Islet of Langerhans (tissue), 1 donor: ENCODE measurements around the gene CAMK1D.

ENCODE experiments used
- FAIRE-seq: peaks from one replicate; lab custom pipeline; 2011; peaks lifted over from hg19 to GRCh38; lab: Jason Lieb, UNC

Gene CAMK1D

DNA sequence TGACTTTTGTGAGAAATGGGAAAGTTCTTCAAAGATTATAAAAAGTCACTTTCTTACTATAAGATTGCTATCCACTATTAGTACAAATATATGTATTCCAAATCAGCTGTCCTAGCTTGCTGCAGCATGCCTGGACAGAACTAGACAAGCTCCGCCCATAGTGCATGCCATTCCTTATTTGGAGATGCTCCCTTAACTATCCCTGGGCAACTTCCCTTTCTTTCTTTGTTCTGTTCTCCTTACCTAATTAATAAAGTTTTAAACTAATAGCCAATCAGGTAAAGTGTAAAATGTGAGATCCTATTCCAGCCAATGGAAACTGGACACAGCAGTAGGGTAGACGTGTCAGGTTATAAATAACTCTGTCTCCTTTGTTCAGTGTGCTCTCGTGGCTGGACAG, 281.9 kb downstream of the CAMK1D start:
- FAIRE-seq: no peak

- FAIRE-seq: no peak
Measured at GRCh38 chr10:12631787-12632562, 282.6 kb downstream of the CAMK1D start.

DNA sequence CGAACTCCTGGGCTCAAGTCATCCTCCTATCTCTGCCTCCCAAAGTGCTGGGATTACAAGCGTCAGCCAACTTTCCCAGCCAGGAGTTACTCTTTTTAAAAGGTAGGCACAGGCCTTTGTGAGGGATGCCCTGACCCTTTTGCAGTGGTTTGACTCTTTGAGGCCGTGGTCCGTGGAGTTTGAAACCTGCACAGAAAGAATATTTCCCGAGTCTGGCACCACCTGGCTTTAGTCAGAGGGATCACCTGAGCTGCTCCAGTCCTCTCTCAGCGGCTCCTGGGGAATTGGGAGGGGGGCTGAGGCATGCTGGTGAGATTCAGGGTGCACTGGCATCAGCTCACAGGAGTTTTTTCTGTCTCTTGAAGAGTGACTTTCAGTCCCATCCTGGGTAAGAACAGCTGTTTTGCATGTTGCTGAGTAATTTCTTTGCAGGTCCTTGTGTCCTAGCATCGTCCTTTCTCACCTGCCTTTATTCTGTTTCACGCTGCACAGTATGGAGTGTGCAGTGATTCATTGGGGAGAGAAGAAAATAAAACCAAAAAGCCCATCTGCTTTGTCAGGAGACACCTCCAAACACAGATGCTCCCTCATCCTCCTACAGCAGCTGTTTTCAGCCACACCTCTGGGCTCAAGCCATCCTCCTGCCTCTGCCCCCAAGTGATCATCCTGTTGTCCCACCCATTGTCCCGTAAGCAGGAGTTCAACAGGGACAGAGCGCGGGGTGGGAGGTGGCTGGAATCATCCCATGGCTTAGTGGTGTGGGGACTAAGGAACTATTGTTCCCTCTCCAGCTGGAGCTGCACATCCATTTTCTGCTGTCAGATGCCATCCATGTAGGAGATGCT, 284.7 kb downstream of the CAMK1D start:
- no peak for FAIRE-seq

DNA sequence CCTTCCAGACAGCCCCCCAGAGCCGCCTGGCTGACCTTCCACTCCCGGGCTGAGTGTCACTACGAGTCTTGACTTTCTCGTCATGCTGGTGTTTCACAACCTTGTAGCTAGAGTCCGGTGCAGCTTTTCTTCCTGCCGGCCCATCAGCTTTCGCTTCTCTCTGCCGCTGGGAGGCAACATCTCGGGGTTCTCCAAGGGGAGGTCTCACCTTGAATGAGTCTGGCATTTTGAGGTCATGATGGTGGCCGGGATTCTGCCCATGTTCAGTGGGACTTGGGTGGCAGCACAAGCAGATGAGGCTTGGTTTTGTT, 285.2 kb downstream of the CAMK1D start:
- FAIRE-seq: no peak

GRCh38 chr10:12635127-12635541, 285.8 kb downstream of the CAMK1D start:
- FAIRE-seq: no peak

DNA sequence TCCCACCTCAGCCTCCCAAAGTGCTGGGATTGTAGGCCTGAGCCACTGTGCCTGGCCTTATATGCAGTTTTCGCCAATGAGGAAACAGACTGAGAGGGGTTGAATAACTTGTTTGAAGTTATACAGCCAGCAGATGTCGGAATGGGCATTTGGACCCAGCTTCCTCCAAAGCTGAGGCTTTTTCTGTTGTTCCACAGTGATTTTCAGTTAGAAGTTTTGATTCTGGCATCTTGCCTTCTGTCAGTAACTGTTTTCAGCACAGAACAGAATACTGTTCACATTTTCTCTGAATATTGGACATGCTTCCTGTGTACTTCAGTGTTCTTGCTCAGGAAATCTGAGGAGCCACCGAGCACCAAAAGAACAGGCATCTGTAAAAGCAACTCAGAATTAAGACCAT, 287.2 kb downstream of the CAMK1D start:
- FAIRE-seq: no peak

- FAIRE-seq: no peak
Measured at GRCh38 chr10:12637649-12638048, 288.3 kb downstream of the CAMK1D start.

DNA sequence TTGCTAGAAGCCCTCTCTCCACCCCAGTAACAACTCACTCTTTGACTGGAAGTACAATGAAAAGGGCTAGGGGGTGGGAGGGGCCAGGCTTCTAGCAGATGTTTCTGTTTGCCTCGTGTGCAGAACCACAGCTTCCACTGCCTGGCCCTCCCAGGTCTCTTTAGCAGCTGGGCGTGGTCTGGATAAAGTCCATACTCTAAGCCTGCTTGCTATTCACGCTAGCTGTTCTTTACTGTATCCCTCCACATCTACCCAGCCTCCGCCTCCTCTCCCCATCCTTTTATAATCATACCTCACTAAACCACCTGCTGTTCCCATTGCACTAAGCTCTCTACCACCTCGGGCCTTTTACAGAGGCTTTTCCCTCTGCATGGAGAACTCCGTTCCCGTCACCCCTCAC, 288.8 kb downstream of the CAMK1D start:
- no peak for FAIRE-seq

- FAIRE-seq: no peak
Measured at GRCh38 chr10:12638781-12639180, 289.4 kb downstream of the CAMK1D start.

GRCh38 chr10:12639996-12640944, 290.9 kb downstream of the CAMK1D start:
- FAIRE-seq: no peak

DNA sequence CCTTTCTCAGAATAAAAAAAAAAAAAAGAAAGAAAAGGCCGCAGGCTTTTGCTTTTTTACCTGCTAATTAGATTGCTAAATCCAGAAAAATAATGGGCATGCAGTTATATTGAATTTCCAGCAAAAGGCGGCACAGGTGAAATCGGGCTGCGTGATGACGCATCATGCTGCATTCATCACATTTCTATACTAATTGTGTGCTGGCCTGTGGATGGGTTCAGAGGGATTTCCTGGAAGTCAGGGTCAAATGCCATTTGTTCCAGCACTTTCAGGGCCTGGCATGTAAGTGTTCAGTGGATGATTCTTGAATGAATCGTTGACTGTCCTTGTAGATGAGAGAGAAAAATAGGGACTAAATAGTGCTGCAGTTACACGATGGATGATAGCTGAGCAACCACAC, 292.7 kb downstream of the CAMK1D start:
- no peak for FAIRE-seq

GRCh38 chr10:12643279-12643678, 293.9 kb downstream of the CAMK1D start:
- no peak for FAIRE-seq

- no peak for FAIRE-seq
Measured at GRCh38 chr10:12644380-12645144, 295.2 kb downstream of the CAMK1D start.

- no peak for FAIRE-seq
Measured at GRCh38 chr10:12645449-12645848, 296.1 kb downstream of the CAMK1D start.

DNA sequence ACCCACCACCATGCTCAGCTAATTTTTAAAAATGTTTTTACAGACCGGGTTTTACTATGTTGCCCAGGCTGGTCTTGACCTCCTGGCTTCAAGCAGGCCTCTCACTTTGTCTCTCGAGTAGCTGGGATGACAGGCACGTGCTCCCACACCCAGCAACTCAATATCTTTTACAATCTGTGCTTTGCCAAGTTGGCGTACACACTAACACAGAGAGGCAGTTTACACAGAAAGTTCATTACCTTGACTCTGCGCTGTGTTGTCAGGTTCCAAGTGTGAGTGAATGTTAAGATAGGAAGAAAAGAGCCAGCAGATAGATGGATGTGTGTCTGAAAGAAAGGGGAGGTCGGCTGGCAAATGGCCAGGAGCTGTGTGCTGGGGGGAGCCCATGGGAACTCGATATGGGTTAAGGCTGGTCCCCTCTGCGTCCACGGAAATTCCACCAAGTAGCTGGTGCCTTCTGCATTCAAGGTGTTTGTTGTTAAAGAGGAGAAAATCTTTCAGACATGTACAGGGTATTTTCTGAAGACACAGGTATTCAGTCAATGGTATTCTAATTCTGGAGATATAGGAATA, 299.8 kb downstream of the CAMK1D start:
- no peak for FAIRE-seq

- no peak for FAIRE-seq
Measured at GRCh38 chr10:12650122-12650521, 300.8 kb downstream of the CAMK1D start.

- no peak for FAIRE-seq
Measured at GRCh38 chr10:12650538-12651298, 301.4 kb downstream of the CAMK1D start.

DNA sequence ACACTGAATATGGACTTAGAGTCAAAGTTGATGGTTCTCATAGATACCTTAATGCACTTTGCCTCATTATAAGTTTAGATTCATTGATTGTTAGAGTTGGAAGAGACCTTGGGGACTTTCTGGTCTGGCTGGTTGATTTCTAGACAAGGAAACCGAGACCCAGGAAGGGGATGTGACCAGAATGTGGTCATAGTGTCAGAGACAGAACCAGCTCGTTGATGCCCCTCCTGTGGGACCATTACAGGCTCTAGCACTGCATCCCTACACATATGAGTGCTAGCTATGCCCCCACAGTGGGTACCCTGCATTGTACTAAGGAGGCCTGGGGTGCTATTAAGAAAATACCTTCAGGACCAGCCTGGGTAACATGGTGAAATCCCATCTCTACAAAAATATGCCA, 306.6 kb downstream of the CAMK1D start:
- FAIRE-seq: no peak

DNA sequence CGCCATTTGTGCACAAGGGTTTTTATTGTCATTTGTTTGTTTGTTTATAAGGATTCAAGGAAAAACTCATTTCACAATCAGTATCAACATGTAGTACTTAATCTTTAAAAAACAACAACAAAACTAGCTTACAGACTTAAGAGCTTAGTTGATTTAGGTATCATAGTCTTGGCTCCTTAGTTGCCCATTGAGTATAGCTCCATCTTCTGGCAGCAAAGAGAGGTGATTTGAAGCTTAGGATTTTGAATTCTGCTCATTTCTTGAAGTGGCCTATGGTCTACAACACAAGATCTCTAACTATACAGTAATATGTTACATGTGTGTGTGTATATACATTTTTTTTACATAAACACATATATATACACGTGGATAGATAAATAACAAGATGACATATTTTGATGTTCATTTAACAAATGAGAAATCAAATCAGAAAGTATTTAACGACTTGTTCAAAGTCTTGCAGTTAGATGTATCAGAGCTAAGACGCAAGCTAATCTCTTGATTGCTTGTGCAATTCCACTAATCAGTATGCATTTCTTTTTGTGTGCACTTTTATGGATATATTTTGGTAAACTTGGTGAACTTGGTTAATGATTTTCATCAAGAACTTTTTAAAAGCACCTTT, 307.3 kb downstream of the CAMK1D start:
- peak; percentile 91 for FAIRE-seq

DNA sequence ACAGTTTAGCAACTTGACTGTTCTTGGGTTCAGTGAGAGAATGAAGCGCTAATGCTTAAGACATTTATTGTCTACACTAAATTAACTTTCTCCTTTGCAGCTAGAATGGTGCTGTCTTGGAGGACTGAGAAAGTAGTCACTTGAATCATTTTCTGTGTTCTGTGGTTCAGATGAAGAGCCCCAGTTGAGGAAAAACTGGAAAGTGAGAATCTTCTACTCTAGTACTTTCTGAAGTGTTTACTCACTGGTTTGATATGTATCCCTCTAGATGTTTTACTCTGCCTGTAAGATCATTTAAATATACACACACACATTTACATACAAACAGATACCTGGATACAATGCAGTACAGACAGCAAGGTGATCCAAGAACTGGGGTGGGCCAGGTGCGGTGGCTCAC, 308.1 kb downstream of the CAMK1D start:
- no peak for FAIRE-seq
